HG03066 (cell line): Measurements from ENCODE around the gene PIAS4.

Experiments used
- ATAC-seq: cut with Tn5 transposase; IDR thresholded peaks from one replicate; pipeline ENCODE4 v1.9.1; 2021; ENCODE audit warnings: low read depth; ENCODE audit not compliant: unreplicated experiment

PIAS4 gene

GRCh38 chr19:4038661-4039423 is 31.3 kb downstream of the PIAS4 start:
- ATAC-seq: no peak

GRCh38 chr19:4042064-4042730 is 34.7 kb downstream of the PIAS4 start:
- ATAC-seq: no peak

- ATAC-seq: no peak
These were observed 35.2 kb downstream of the PIAS4 start for GRCh38 chr19:4042731-4043082.

- ATAC-seq: no peak
These were observed 35.9 kb downstream of the PIAS4 start for GRCh38 chr19:4043401-4043800.

- ATAC-seq: no peak
These were observed 36.6 kb downstream of the PIAS4 start for GRCh38 chr19:4043966-4044715.

- no peak for ATAC-seq
These were observed 37.5 kb downstream of the PIAS4 start for GRCh38 chr19:4044990-4045465.

- no peak for ATAC-seq
These were observed 38.2 kb downstream of the PIAS4 start for GRCh38 chr19:4045597-4046361.

- no peak for ATAC-seq
These were observed 38.8 kb downstream of the PIAS4 start for GRCh38 chr19:4046362-4046691.

- no peak for ATAC-seq
These were observed 39.6 kb downstream of the PIAS4 start for GRCh38 chr19:4046946-4047683.

- ATAC-seq: no peak
These were observed 41.9 kb downstream of the PIAS4 start for GRCh38 chr19:4049432-4049831.

- ATAC-seq: no peak
These were observed 43.9 kb downstream of the PIAS4 start for GRCh38 chr19:4051175-4052101.

- ATAC-seq: no peak
These were observed 44.8 kb downstream of the PIAS4 start for GRCh38 chr19:4052114-4052992.

GRCh38 chr19:4052993-4053422 is 45.5 kb downstream of the PIAS4 start:
- ATAC-seq: no peak

GRCh38 chr19:4053423-4054324 is 46.1 kb downstream of the PIAS4 start:
- ATAC-seq: no peak

GRCh38 chr19:4054441-4055208 is 47.1 kb downstream of the PIAS4 start:
- ATAC-seq: no peak

GRCh38 chr19:4055209-4055552 is 47.6 kb downstream of the PIAS4 start:
- ATAC-seq: no peak
